ENCODE measurements around the gene OAS2.

The OAS2 gene

GRCh38 chr12:112978163-112979040, at the start of gene OAS2:
Gene OAS2, plus strand, starts transcription at chr12:112978519. Its CDS starts 90 bp downstream, at chr12:112978609.
- FAIRE-seq (peak; percentile 99), DNase-seq (ENCODE audit: insufficient read length, low spot score) (peak; percentile 78)

GRCh38 chr12:112928978-112929377, 49.3 kb upstream of the OAS2 start:
- FAIRE-seq: no peak

GRCh38 chr12:112929715-112930114, 48.6 kb upstream of the OAS2 start:
- FAIRE-seq: no peak
- no peak for DNase-seq (ENCODE audit: insufficient read length, low spot score)

More at GRCh38 chr12:112928978-112929377, 49.3 kb upstream of the OAS2 start:
- no peak for DNase-seq (ENCODE audit: insufficient read length, low spot score)

- DNase-seq (ENCODE audit: insufficient read length, low spot score): no peak
- FAIRE-seq: no peak
Measured at GRCh38 chr12:112930350-112930749, 48.0 kb upstream of the OAS2 start.

GRCh38 chr12:112932485-112933128, 45.7 kb upstream of the OAS2 start:
- DNase-seq (ENCODE audit: insufficient read length, low spot score): no peak

GRCh38 chr12:112933129-112933505, 45.2 kb upstream of the OAS2 start:
- no peak for FAIRE-seq
- no peak for DNase-seq (ENCODE audit: insufficient read length, low spot score)

More at GRCh38 chr12:112932485-112933128, 45.7 kb upstream of the OAS2 start:
- FAIRE-seq: no peak

- FAIRE-seq (no peak), DNase-seq (ENCODE audit: insufficient read length, low spot score) (no peak)
Measured at GRCh38 chr12:112936264-112936663, 42.1 kb upstream of the OAS2 start.

GRCh38 chr12:112936927-112937326, 41.4 kb upstream of the OAS2 start:
- DNase-seq (ENCODE audit: insufficient read length, low spot score) (no peak), FAIRE-seq (no peak)

GRCh38 chr12:112937741-112938719, 40.3 kb upstream of the OAS2 start, which contains the start of gene OAS3:
Gene OAS3, plus strand, starts transcription at chr12:112938474. Its CDS starts 57 bp downstream, at chr12:112938531.
- peak; percentile 91 for FAIRE-seq

GRCh38 chr12:112938751-112939150, 39.6 kb upstream of the OAS2 start:
- DNase-seq (ENCODE audit: insufficient read length, low spot score) (no peak), FAIRE-seq (no peak)

More at GRCh38 chr12:112937741-112938719, 40.3 kb upstream of the OAS2 start, which contains the start of gene OAS3:
- peak; percentile 28 for DNase-seq (ENCODE audit: insufficient read length, low spot score)

GRCh38 chr12:112939761-112940381, 38.4 kb upstream of the OAS2 start:
- DNase-seq (ENCODE audit: insufficient read length, low spot score) (peak; percentile 52), FAIRE-seq (peak; percentile 94)

GRCh38 chr12:112941528-112942335, 36.6 kb upstream of the OAS2 start:
- FAIRE-seq (no peak), DNase-seq (ENCODE audit: insufficient read length, low spot score) (no peak)

GRCh38 chr12:112942572-112942971, 35.7 kb upstream of the OAS2 start:
- DNase-seq (ENCODE audit: insufficient read length, low spot score): no peak
- no peak for FAIRE-seq

GRCh38 chr12:112944024-112944690, 34.2 kb upstream of the OAS2 start:
- FAIRE-seq (no peak), DNase-seq (ENCODE audit: insufficient read length, low spot score) (no peak)

- FAIRE-seq: no peak
Measured at GRCh38 chr12:112945515-112945914, 32.8 kb upstream of the OAS2 start.

GRCh38 chr12:112946236-112947000, 31.9 kb upstream of the OAS2 start:
- DNase-seq (ENCODE audit: insufficient read length, low spot score) (no peak), FAIRE-seq (no peak)

More at GRCh38 chr12:112945515-112945914, 32.8 kb upstream of the OAS2 start:
- no peak for DNase-seq (ENCODE audit: insufficient read length, low spot score)

GRCh38 chr12:112947314-112947713, 31.0 kb upstream of the OAS2 start:
- DNase-seq (ENCODE audit: insufficient read length, low spot score) (no peak), FAIRE-seq (no peak)

- FAIRE-seq (no peak), DNase-seq (ENCODE audit: insufficient read length, low spot score) (no peak)
Measured at GRCh38 chr12:112947761-112948160, 30.6 kb upstream of the OAS2 start.
